Nephron (organoid): ENCODE results near the gene CLEC2B.

Experiments
- H3K27ac Mint-ChIP-seq, 3 experiments: 2 replicates each; pipeline ENCODE4 v1.8.0; 2020; ENCODE audit warnings: mixed read lengths in 3 of 3, mild to moderate bottlenecking in 2 of 3, moderate library complexity in 1 of 3
- H3K27me3 Mint-ChIP-seq: 2 replicates; pipeline ENCODE4 v1.8.0; 2021; ENCODE audit warnings: low read depth, mild to moderate bottlenecking, moderate library complexity, mixed read lengths
- H3K36me3 Mint-ChIP-seq: 2 replicates; pipeline ENCODE4 v1.8.0; 2020; ENCODE audit warnings: low read depth, mixed read lengths
- H3K4me1 Mint-ChIP-seq: 2 replicates; pipeline ENCODE4 v1.8.0; 2020; ENCODE audit warnings: mixed read lengths
- H3K4me3 Mint-ChIP-seq, 3 experiments: 2 replicates each; pipeline ENCODE4 v1.8.0; 2020; ENCODE audit warnings: mild to moderate bottlenecking in 3 of 3, mixed read lengths in 3 of 3, moderate library complexity in 2 of 3
- H3K9me3 Mint-ChIP-seq: 2 replicates; pipeline ENCODE4 v1.8.0; 2020; ENCODE audit warnings: mixed read lengths
- CTCF ChIP-seq, 3 experiments: fragments of 200-600 bp; sonication (generic); IDR thresholded peaks; one replicate each; pipeline ENCODE4 v1.5.0; 2021; ENCODE audit warnings: antibody characterized with exemption in 3 of 3; ENCODE audit not compliant: unreplicated experiment in 3 of 3

CLEC2B gene

DNA sequence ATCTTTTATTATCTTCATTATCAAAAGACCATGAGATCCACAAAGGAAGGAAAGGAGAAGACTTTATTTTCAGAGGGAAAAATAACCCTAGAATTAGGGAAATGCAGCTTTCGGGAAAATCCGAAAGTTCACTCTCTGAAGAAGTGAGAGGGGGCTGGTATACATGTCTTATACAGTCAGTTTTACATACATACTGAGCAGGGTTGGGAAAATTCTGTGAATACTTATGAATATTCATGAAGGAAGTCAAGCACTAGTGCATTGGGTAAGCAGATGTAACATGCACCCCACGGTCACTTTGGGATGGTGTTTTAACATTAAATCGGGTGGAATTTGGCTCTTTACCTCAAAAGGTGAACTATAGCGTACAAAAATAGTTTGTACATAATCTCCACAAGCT is 57.5 kb downstream of the CLEC2B start:
- no peaks in the 10 kb centered on the region for H3K36me3 Mint-ChIP-seq
- no peaks in the 10 kb centered on the region for H3K27me3 Mint-ChIP-seq
- no peaks in the 10 kb centered on the region for H3K9me3 Mint-ChIP-seq
- no peak overlapping the region for H3K27ac Mint-ChIP-seq
- peaks cover 4% of the 10 kb centered on the region for H3K4me1 Mint-ChIP-seq
- no peak for TF ChIP-seq CTCF (IDR thresholded peaks at IDR 0.05; ENCODE audit: unreplicated experiment in 3 of 3)
- H3K4me3 Mint-ChIP-seq = no peak overlapping the region

DNA sequence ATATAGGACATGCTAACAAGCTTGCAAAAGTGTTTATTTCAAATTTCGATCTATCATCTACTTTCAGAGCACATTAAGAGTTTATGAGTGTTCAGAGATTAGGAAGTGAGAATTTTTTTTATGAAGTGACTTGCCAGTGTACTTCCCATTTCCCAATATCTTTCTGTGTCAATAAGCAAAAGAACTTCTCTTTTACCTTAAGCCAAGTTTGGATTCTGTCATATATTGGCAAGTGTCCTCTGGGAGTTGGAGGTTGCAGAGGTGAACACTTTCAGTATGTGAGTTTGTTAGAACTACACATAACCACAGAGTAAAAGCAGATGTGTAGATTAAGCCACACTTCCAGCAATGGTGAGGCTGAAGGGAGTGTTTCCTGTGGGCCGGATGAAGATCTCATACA is 58.5 kb downstream of the CLEC2B start:
- no peaks in the 10 kb centered on the region for H3K9me3 Mint-ChIP-seq
- peaks cover 4% of the 10 kb centered on the region for H3K4me1 Mint-ChIP-seq
- no peak overlapping the region for H3K27ac Mint-ChIP-seq
- no peaks in the 10 kb centered on the region for H3K27me3 Mint-ChIP-seq
- H3K36me3 Mint-ChIP-seq = no peaks in the 10 kb centered on the region
- TF ChIP-seq CTCF (IDR thresholded peaks at IDR 0.05; ENCODE audit: unreplicated experiment in 3 of 3) = no peak
- H3K4me3 Mint-ChIP-seq = no peak overlapping the region

DNA sequence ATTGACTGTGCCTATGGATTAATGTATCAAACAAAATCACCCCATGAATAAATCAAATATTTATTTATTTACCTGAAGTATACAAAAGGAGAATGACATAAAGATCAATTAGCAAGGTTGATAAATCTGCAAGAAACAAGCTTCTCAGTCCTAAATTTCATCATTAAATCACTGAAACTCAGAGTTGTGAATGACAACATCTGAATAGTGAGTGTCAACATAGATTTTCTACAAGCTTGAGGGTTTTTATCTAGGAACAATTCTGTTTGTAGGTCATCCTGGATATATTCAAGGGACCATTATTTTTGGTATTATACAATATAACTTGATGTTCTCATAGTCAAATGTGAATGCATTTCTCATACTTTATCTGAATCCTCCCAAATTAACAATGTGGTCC is 59.3 kb downstream of the CLEC2B start:
- no peaks in the 10 kb centered on the region for H3K9me3 Mint-ChIP-seq
- TF ChIP-seq CTCF (IDR thresholded peaks at IDR 0.05; ENCODE audit: unreplicated experiment in 3 of 3) = no peak
- peaks cover 4% of the 10 kb centered on the region for H3K4me1 Mint-ChIP-seq
- no peak overlapping the region for H3K27ac Mint-ChIP-seq
- H3K27me3 Mint-ChIP-seq = no peaks in the 10 kb centered on the region
- H3K36me3 Mint-ChIP-seq = no peaks in the 10 kb centered on the region
- H3K4me3 Mint-ChIP-seq = no peak overlapping the region

GRCh38 chr12:9809338-9809737 is 59.8 kb downstream of the CLEC2B start:
- H3K27me3 Mint-ChIP-seq = no peaks in the 10 kb centered on the region
- no peak overlapping the region for H3K27ac Mint-ChIP-seq
- TF ChIP-seq CTCF (IDR thresholded peaks at IDR 0.05; ENCODE audit: unreplicated experiment in 3 of 3) = no peak
- H3K9me3 Mint-ChIP-seq = no peaks in the 10 kb centered on the region
- H3K4me1 Mint-ChIP-seq = peaks cover 4% of the 10 kb centered on the region
- no peaks in the 10 kb centered on the region for H3K36me3 Mint-ChIP-seq
- no peak overlapping the region for H3K4me3 Mint-ChIP-seq

- Mint-ChIP-seq H3K36me3 (no peaks in the 10 kb centered on the region), H3K27ac (no peak overlapping the region), H3K4me3 (no peak overlapping the region), H3K27me3 (no peaks in the 10 kb centered on the region), H3K9me3 (no peaks in the 10 kb centered on the region), H3K4me1 (peaks cover 4% of the 10 kb centered on the region)
- no peak for TF ChIP-seq CTCF (IDR thresholded peaks at IDR 0.05; ENCODE audit: unreplicated experiment in 3 of 3)
Observed at GRCh38 chr12:9808504-9808903, 60.6 kb downstream of the CLEC2B start.

GRCh38 chr12:9806714-9807113 is 62.4 kb downstream of the CLEC2B start:
- H3K9me3 Mint-ChIP-seq = no peaks in the 10 kb centered on the region
- no peak for TF ChIP-seq CTCF (IDR thresholded peaks at IDR 0.05; ENCODE audit: unreplicated experiment in 3 of 3)

More at GRCh38 chr12:9806714-9807113, 62.4 kb downstream of the CLEC2B start:
- H3K27me3 Mint-ChIP-seq = no peaks in the 10 kb centered on the region
- peaks cover 4% of the 10 kb centered on the region for H3K4me1 Mint-ChIP-seq
- H3K4me3 Mint-ChIP-seq = no peak overlapping the region
- H3K27ac Mint-ChIP-seq = no peak overlapping the region
- no peaks in the 10 kb centered on the region for H3K36me3 Mint-ChIP-seq
